GM12875 (cell line): ENCODE results near the gene EAPP.

Experiments used
- H3K4me3 ChIP-seq: one replicate; pipeline ENCODE4 v1.5.1; 2011; ENCODE audit warnings: low read depth, low read length, control low read depth
- CTCF ChIP-seq: IDR thresholded peaks from 2 replicates; pipeline ENCODE4 v1.5.1; 2011; ENCODE audit warnings: low read depth, mild to moderate bottlenecking, control low read depth, inconsistent platforms, low read length, moderate library complexity, borderline replicate concordance; ENCODE audit not compliant: insufficient read depth

Gene EAPP

GRCh38 chr14:34496679-34497513 lies 42.6 kb downstream of the EAPP start:
- no peak for TF ChIP-seq CTCF
- H3K4me3 ChIP-seq, result no peak overlapping the region

- H3K4me3 ChIP-seq, result no peak overlapping the region
- no peak for TF ChIP-seq CTCF
These were observed 43.4 kb downstream of the EAPP start for GRCh38 chr14:34496007-34496678.

GRCh38 chr14:34489324-34489723 lies 50.2 kb downstream of the EAPP start:
- no peak overlapping the region for H3K4me3 ChIP-seq
- no peak for TF ChIP-seq CTCF

GRCh38 chr14:34488528-34488927 lies 51.0 kb downstream of the EAPP start:
- H3K4me3 ChIP-seq, result no peak overlapping the region
- TF ChIP-seq CTCF, result no peak

DNA sequence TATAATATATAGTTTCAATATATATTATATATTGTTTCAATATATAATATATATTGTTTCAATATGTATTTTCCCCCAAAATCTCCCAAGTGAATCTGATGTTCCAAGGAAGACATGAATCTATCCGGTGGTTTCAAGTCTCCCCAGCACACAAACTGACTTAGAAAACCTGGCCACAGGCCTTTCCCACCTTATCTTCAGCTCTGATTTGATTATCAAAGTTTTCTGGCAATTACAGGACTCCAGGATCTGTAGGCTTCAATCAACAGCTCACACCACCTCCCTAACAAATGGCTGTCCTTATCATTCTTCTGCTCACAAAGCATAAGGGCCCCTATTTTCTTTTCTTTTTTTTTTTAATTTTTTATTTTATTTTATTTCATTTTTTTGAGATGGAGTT lies 54.8 kb downstream of the EAPP start:
- TF ChIP-seq CTCF, result no peak
- H3K4me3 ChIP-seq, result no peak overlapping the region

GRCh38 chr14:34482463-34482862 lies 57.0 kb downstream of the EAPP start:
- H3K4me3 ChIP-seq, result no peak overlapping the region
- TF ChIP-seq CTCF, result no peak

- no peak overlapping the region for H3K4me3 ChIP-seq
- no peak for TF ChIP-seq CTCF
These were observed 59.8 kb downstream of the EAPP start for GRCh38 chr14:34479694-34480093.
